GM12875 (cell line): ENCODE results near the gene ARMS2.

Experiments used
- H3K4me3 ChIP-seq: one replicate; pipeline ENCODE4 v1.5.1; 2011; ENCODE audit warnings: low read depth, low read length, control low read depth
- CTCF ChIP-seq: IDR thresholded peaks from 2 replicates; pipeline ENCODE4 v1.5.1; 2011; ENCODE audit warnings: low read depth, mild to moderate bottlenecking, control low read depth, inconsistent platforms, low read length, moderate library complexity, borderline replicate concordance; ENCODE audit not compliant: insufficient read depth

Gene ARMS2

GRCh38 chr10:122454603-122455080 is at the start of gene ARMS2:
Gene ARMS2, plus strand, starts transcription at chr10:122454653. Its CDS starts 75 bp downstream, at chr10:122454728.
- TF ChIP-seq CTCF = no peak
- no peak within 1 kb of the TSS for H3K4me3 ChIP-seq

GRCh38 chr10:122407375-122408125 is 46.9 kb upstream of the ARMS2 start:
- TF ChIP-seq CTCF = no peak
- no peak overlapping the region for H3K4me3 ChIP-seq

GRCh38 chr10:122413327-122413726 is 41.1 kb upstream of the ARMS2 start:
- no peak for TF ChIP-seq CTCF
- no peak overlapping the region for H3K4me3 ChIP-seq

GRCh38 chr10:122417667-122418066 is 36.8 kb upstream of the ARMS2 start:
- TF ChIP-seq CTCF = no peak
- H3K4me3 ChIP-seq = no peak overlapping the region

GRCh38 chr10:122419016-122419415 is 35.4 kb upstream of the ARMS2 start:
- no peak overlapping the region for H3K4me3 ChIP-seq
- TF ChIP-seq CTCF = no peak

- no peak for TF ChIP-seq CTCF
- no peak overlapping the region for H3K4me3 ChIP-seq
Observed at GRCh38 chr10:122419876-122420623, 34.4 kb upstream of the ARMS2 start.
